ENCODE measurements around the gene KLF6. TPM values are rescaled to one million over a fixed set of nuclear protein-coding genes. Genes with fewer than 3 reads are reported as not detected.

Gene KLF6
- total RNA-seq, 2 experiments from 2014 or later, result 851 to 874 TPM

DNA sequence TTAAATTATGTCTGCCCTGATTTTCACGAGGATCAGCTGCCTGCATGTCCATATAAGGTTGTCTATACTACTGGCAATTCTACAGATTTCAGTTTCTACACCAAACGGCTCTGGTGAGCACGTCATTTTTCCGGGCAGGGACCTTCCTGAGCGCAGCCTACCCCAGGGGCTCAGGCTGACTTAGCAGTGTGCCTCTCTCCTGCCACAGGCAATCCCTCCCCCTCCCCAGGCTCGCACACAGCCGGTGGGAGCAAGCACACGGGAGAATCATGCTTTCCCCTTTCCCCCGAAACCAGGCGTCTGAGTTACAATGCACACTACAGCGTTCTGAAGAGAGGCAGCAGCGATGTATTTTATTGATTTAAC lies 1.7 kb downstream of the KLF6 start:
- intact Hi-C loops (cut with DNase I, micrococcal nuclease), result loop anchor here (1.0 to 10.0 kb wide), 4 partner anchors 22 to 164 kb away; no protein-coding TSS in a partner anchor
- peak overlapping the region; percentile 71 for H3K4me3 ChIP-seq (ENCODE audit: low read length)
- H3K4me1 Mint-ChIP-seq (ENCODE audit: low read depth), result peaks cover 61% of the 10 kb centered on the region
- H3K4me1 ChIP-seq (ENCODE audit: insufficient read depth, low read length), result peaks cover 59% of the 10 kb centered on the region
- ATAC-seq (ENCODE audit: poor library complexity), result peak; percentile 22
- no peaks in the 10 kb centered on the region for H3K27me3 Mint-ChIP-seq
- H3K9me3 Mint-ChIP-seq, result no peaks in the 10 kb centered on the region
- TF ChIP-seq, protein P1, sequence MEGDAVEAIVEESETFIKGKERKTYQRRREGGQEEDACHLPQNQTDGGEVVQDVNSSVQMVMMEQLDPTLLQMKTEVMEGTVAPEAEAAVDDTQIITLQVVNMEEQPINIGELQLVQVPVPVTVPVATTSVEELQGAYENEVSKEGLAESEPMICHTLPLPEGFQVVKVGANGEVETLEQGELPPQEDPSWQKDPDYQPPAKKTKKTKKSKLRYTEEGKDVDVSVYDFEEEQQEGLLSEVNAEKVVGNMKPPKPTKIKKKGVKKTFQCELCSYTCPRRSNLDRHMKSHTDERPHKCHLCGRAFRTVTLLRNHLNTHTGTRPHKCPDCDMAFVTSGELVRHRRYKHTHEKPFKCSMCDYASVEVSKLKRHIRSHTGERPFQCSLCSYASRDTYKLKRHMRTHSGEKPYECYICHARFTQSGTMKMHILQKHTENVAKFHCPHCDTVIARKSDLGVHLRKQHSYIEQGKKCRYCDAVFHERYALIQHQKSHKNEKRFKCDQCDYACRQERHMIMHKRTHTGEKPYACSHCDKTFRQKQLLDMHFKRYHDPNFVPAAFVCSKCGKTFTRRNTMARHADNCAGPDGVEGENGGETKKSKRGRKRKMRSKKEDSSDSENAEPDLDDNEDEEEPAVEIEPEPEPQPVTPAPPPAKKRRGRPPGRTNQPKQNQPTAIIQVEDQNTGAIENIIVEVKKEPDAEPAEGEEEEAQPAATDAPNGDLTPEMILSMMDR (IDR thresholded peaks at IDR 0.05), result no peak
- peak overlapping the region; percentile 97 to 99 for H3K27ac ChIP-seq (ENCODE audit: low read depth in 1 of 2, low read length in 2 of 2)
- no peaks in the 10 kb centered on the region for H3K27me3 ChIP-seq (ENCODE audit: control insufficient read depth in 1 of 2, insufficient read depth in 2 of 2, low read length in 2 of 2)
- DNase-seq, result peak; percentile 45 to 84 (median 66)
- peak overlapping the region; percentile 91 for H3K4me3 Mint-ChIP-seq
- ChIA-PET POLR2A (interaction anchor here (0.9 to 6.8 kb wide), 29 partner anchors 9 to 1507 kb away, joined by 3 to 497 read pairs (median 14); no protein-coding TSS in a partner anchor), CTCF (interaction anchor here (1.4 to 2.8 kb wide), 3 partner anchors 23 to 89 kb away, joined by 3 to 10 read pairs (median 6); no protein-coding TSS in a partner anchor)
- peaks cover 78% of the 10 kb centered on the region for H3K36me3 Mint-ChIP-seq (ENCODE audit: low read depth)
- H3K9me3 ChIP-seq (ENCODE audit: control insufficient read depth in 1 of 2, insufficient read depth in 1 of 2, low read length in 2 of 2), result no peaks in the 10 kb centered on the region
- peaks cover 54% of the 10 kb centered on the region for H3K36me3 ChIP-seq (ENCODE audit: insufficient read depth, low read length)
- H3K27ac Mint-ChIP-seq, result peak overlapping the region; percentile 97

DNA sequence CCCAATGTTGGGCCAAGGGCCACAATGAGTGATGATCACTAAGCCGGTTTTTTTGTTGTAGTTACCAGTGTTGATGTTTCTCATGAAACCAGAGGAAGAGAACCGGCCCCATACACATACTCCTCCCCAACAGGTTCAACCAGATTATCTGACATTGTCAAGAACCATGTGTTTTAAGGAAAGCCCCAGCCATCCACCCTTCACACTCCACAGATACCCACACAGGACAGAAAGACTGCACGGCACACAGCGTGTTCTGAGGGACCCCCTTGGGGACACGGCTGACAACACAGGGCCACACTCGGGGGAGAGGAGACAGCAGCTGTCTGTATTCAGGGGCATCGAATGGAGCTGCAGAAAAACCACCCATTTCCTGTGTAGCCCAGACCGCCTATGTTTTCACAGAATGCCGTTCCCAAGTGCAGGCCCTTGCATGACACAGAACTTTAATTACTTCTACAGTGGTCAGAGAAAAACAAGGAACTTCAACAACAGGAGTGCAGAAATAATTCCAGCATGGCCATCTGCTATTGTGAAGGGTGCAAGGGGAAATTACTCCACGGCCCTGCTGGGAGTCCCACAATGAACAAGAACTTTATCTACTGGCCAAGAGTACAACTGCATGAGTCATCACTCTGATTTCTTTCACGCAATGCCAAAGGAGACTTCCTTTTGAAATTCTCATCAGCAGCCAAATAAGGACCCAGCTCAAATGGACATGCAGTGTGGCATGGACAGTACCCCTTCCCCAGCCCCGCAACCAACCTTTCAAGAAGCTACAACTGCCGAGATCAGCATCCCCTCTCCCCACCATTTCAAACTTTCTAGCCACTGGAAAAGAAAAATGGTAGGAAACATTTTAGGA lies 2.3 kb downstream of the KLF6 start:
- TF ChIP-seq, protein P1 (IDR thresholded peaks at IDR 0.05), result no peak
- Mint-ChIP-seq H3K4me1 (ENCODE audit: low read depth) (peaks cover 67% of the 10 kb centered on the region), H3K27ac (peak overlapping the region; percentile 97), H3K9me3 (no peaks in the 10 kb centered on the region), H3K4me3 (peak overlapping the region; percentile 91), H3K27me3 (no peaks in the 10 kb centered on the region), H3K36me3 (ENCODE audit: low read depth) (peaks cover 84% of the 10 kb centered on the region)
- H3K4me3 ChIP-seq (ENCODE audit: low read length), result peak overlapping the region; percentile 71
- peaks cover 60% of the 10 kb centered on the region for H3K36me3 ChIP-seq (ENCODE audit: insufficient read depth, low read length)
- no peaks in the 10 kb centered on the region for H3K27me3 ChIP-seq (ENCODE audit: control insufficient read depth in 1 of 2, insufficient read depth in 2 of 2, low read length in 2 of 2)
- ChIA-PET POLR2A (interaction anchor here (0.9 to 6.8 kb wide), 28 partner anchors 8 to 1508 kb away, joined by 3 to 497 read pairs (median 5); no protein-coding TSS in a partner anchor), CTCF (interaction anchor here (1.2 to 2.6 kb wide), 3 partner anchors 24 to 89 kb away, joined by 3 to 6 read pairs (median 3); no protein-coding TSS in a partner anchor)
- intact Hi-C loops (cut with DNase I, micrococcal nuclease), result loop anchor here (1.0 to 10.0 kb wide), 4 partner anchors 23 to 165 kb away; no protein-coding TSS in a partner anchor
- H3K4me1 ChIP-seq (ENCODE audit: insufficient read depth, low read length), result peaks cover 63% of the 10 kb centered on the region
- peak in 11 of 14 experiments; percentile 40 to 88 (median 59) for DNase-seq
- H3K9me3 ChIP-seq (ENCODE audit: control insufficient read depth in 1 of 2, insufficient read depth in 1 of 2, low read length in 2 of 2), result no peaks in the 10 kb centered on the region
- peak; percentile 15 for ATAC-seq (ENCODE audit: poor library complexity)
- H3K27ac ChIP-seq (ENCODE audit: low read depth in 1 of 2, low read length in 2 of 2), result peak overlapping the region; percentile 97 to 99

DNA sequence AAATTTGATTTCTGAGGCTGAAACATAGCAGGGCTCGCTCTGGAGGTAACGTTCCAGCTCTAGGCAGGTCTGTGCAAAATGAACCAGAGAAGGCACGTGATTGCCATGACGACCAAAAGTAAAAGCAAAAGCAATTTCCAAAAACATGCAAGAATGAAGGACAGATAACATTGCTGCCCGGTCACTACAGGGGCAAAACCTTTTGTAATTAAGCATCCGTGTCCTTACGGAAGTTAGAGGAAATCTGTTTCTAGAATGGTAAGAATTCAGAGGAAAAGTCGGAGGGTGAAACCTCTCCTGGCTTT lies 2.9 kb downstream of the KLF6 start:
- H3K27ac ChIP-seq (ENCODE audit: low read depth in 1 of 2, low read length in 2 of 2), result peak overlapping the region; percentile 97 to 99
- Mint-ChIP-seq H3K36me3 (ENCODE audit: low read depth) (peaks cover 90% of the 10 kb centered on the region), H3K9me3 (no peaks in the 10 kb centered on the region), H3K4me3 (peak overlapping the region; percentile 91), H3K4me1 (ENCODE audit: low read depth) (peaks cover 68% of the 10 kb centered on the region), H3K27ac (peak overlapping the region; percentile 97), H3K27me3 (no peaks in the 10 kb centered on the region)
- H3K4me1 ChIP-seq (ENCODE audit: insufficient read depth, low read length), result peaks cover 68% of the 10 kb centered on the region
- peak in 7 of 14 experiments; percentile 30 to 82 (median 44) for DNase-seq
- TF ChIP-seq, protein P1 (IDR thresholded peaks at IDR 0.05), result no peak
- H3K9me3 ChIP-seq (ENCODE audit: control insufficient read depth in 1 of 2, insufficient read depth in 1 of 2, low read length in 2 of 2), result no peaks in the 10 kb centered on the region
- peak overlapping the region; percentile 71 for H3K4me3 ChIP-seq (ENCODE audit: low read length)
- peaks cover 66% of the 10 kb centered on the region for H3K36me3 ChIP-seq (ENCODE audit: insufficient read depth, low read length)
- CTCF ChIA-PET, result interaction anchor here (0.9 to 2.6 kb wide), 4 partner anchors 23 to 28 kb away, joined by 3 to 6 read pairs (median 4); no protein-coding TSS in a partner anchor
- intact Hi-C loops (cut with DNase I, micrococcal nuclease), result loop anchor here (2.0 to 10.0 kb wide), 3 partner anchors 91 to 165 kb away; no protein-coding TSS in a partner anchor
- no peaks in the 10 kb centered on the region for H3K27me3 ChIP-seq (ENCODE audit: control insufficient read depth in 1 of 2, insufficient read depth in 2 of 2, low read length in 2 of 2)
- ATAC-seq (ENCODE audit: poor library complexity), result no peak
- POLR2A ChIA-PET, result interaction anchor here (0.7 to 6.8 kb wide), 18 partner anchors 8 to 327 kb away, joined by 3 to 497 read pairs (median 9); no protein-coding TSS in a partner anchor

All from CD4-positive, alpha-beta T cell (primary cell).